SIG-M5 treated with dmso at 0.1 percent for 504 hours (cell line): Measurements from ENCODE around the gene TUBB.

Experiments
- DNase-seq: peaks from one replicate; lab custom pipeline; 2025; ENCODE audit not compliant: unreplicated experiment; lab: John Stamatoyannopoulos, UW

Gene TUBB

DNA sequence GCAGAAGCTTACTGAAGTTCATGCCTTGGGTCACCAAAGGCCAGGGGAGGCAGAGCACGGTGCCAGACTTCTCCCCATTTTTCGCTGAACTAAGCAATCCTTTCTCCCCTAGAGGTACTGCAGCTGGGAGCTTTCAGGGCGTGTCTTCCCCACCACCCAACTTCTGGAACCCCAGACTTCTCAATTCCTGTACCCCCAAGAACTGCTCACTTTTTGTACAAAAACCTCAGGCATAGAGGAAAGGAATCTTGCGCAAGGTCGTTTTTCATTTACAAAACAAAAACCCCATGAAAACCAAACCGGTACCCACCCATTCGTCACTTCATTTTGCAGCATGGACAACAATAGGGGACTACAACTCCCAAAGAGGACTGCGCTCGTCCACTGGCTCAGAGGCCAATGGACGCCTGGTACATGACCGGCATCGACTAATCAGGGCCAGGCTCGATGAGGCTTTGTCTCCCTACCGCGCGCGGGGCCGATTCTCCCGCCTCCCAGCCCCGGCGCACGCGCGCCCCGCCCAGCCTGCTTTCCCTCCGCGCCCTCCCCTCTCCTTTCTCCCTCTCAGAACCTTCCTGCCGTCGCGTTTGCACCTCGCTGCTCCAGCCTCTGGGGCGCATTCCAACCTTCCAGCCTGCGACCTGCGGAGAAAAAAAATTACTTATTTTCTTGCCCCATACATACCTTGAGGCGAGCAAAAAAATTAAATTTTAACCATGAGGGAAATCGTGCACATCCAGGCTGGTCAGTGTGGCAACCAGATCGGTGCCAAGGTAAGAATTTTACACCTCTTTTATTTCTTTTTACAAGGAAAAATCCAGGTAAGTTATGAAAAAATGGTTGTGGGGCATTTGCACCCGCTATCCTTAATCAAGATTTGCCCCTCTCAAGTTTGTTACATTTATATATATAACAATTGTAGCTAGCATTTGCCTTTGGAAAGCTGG, at the start of gene TUBB:
TSS of gene TUBB (plus strand) at position 562 of the 947 bp plus-strand sequence. CDS start at position 717, 155 bp downstream.
- DNase-seq, result peak; percentile 98

DNA sequence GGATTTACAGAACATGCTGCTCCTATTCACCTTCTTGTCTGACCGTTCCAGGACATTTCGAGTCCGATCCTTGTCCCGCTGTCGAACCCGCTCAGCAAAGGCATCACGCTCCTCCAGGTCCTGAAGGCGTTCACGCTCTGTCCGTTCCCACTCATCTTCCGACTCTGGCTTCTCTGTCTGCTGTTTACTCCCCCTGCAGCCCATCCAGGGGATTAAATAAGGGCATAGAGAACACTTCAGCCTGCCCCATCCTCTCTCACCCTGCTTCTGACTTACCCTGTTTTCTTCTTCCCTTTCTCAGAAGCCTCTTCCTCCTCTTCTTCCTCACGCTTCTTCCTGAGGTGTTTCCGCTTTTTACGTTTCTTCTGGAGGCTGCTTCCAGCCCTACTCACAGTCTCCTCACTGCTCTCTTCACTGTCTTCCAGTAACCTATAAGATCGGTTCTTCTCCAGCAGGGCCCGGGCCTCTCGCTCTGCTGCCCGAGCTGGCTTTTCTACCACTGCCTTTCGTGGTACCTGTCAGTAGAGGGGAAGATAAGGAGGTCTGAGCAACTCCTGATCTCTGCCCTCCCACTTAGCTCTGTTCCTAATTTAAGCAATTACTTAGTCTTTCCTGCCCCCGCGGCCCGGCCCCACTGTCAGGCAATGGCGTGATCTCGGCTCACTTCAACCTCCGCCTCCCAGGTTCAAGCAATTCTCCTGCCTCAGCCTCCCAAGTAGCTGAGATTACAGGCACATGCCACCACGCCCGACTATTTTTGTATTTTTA, 49.2 kb upstream of the TUBB start:
- DNase-seq, result no peak

DNA sequence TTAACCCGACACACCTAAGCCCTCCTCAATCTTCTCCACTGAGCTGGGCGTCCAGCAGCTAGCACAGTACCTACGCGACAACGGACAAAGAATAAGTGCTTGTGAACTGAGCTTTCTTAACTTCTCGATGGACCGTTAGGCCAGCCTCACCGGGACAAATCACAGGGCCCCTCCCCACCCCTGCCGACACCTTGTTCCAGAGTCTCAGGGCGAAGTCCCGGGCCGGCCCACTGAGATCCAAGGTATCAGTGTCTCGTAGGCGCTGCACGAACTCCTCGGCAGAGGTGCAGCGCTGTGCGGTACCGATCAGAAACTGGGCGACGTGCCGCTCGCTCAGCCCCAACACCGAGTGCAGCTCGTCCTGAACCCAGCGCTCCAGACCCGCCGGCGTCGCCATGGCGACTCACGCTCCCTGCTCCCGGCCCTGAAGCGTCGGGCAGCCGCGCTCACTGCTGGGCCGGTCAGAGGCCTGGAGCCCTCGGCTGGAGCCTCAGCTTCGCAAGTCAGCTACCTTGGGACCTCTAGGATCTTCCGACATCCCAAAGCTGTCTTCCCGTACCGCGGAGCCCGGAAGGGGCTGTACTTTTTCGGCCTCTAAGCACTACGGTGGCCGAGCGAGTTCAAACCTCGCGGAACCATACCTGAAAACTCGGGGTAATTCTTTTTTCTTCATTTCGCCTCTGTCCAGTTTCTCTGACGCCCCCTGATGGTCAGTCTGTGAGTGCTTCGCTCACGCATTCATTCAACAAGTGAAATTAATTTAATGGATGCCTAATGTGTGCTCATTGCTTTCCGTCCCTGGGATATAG, 47.5 kb upstream of the TUBB start, which contains the start of gene DHX16:
TSS of gene DHX16 (minus strand) at position 562 of the 809 bp plus-strand sequence. CDS start at position 397, 165 bp downstream.
- peak; percentile 94 for DNase-seq

GRCh38 chr6:30676660-30677285, 43.4 kb upstream of the TUBB start:
- DNase-seq, result no peak

DNA sequence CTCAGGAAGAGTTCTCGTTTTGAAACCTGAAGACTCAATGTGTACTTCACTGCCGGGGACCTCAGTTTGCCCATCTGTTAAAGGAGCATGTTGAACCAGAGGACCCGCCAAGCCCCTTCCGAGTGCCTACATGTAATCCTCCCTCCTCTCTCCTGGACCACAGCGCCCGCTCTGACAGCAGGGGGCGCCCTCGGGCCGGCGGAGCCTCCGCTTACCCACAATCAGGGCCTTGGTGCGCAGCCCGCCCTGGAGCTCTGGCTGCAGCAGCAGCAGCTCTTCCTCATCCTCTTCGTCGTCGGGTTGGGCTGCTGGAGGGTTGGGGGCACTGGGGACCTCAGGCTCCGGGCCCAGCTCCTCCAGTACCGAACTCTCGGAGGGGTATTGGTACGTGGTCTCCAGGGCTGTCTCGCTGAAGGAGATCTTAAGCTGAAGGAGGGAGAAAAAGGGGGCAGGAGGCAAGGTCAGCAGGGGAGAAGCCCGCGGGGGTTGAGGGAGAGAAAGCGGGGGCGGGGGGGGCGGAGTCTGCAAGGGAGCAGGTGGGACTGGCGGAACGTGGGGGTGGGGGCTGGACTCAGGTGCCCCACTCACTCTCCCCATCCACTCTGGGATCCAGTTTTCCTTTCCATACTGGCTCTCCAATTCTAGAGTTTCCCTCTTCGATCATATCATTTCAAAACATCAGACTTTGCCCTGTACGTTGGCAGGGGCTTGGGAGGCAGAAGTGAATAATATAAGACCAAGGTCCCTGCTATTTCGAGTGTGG, 41.0 kb upstream of the TUBB start:
- peak; percentile 48 for DNase-seq

DNA sequence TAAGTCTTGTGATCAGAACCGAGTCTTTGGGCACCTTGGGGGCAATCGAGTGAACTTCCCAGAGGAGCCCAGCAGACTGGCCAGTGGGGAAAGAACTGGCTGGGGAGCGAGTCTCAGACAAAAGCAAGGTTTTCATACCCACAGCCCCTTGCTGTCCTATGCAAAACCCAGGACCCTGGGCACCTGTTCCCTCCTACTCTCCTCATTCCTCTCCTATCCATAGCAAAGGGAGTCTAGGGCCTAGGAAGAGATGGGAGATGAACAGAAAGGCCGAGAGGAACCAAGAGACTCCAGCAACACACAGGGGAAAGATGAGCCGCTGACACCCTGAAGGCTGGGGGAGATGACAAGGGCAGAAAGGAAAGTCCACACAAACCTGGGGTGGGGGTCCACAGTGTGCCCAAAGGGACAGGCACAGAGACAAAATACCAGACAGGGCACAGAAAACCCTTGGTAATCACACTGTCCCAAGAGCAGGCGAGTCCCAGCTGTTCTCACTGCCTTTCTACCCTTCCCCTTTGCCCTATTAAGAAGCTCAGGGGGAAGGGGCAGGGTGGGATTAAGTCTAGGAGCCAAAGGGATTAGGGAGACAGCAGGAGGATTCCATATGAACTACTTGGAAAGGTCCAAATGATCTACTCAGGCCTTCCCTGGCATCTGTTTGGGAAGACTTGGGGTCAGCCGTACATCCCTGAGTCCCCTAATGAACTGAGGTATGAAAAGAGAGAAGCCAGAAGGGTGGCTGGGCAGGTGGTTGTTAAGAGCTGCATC, 40.2 kb upstream of the TUBB start:
- no peak for DNase-seq

DNA sequence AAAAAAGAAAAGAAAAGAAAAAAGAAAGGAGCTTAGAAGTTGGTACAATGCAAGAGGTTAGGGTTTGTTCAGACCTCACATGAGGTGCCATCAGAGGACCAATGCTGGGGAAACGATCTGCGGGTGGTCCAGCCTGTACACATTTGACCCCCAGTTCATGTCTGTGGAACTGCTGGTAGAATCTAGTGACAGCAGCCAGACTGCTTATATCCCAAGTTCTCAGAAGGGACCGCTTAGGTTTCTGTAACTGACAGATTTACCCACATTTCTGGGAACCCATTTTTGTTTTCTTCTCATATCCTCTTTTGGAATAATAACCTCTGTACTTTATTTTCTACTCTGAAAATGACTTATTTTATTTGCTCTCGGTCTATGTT, 38.4 kb upstream of the TUBB start:
- DNase-seq, result no peak

DNA sequence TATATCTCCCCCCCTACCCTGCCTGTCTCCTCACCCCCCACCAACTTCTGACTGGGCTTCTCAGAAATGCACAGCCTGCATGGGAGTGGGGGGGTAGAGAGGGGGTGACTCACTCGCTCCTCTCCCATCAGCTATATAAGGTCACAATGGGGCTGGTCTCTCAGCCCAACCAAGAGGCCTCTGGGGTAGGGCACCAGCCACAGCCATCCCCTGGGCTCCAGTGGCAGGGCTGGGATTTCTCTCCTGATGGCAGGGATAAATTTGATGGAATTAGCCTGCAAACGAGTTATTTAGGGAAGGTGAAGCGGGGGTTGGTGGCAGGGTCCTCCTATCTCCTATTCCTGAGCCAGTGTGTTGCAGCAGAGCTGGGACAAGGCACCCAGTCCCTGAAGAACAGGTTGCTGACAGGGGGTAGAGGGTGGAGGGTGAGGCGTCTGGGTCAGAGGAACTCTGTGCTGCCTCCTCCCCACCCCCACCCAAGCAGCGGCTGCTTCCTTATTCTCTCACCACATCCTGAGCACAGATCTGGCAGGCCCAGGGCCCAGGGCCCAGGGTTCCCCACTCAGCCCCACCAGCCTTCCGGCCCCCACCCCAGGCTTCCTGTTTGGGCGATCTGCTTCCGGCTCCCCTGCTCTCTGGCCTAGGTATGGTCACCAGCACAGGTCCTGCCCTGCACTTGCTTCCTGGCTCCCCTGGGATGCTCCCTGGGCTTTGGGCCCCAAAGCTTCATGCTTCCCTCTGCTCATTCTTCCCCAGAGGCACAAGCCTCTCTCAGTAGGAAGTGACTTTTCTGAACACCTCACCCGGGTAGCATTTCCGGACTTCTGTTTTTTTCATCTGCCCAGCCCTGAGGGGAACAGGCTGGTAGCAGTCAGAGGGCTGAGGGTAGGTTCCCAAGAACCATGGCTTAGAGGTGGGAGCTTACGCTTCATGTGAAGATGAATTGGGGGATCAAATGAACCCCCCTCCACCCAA, 37.7 kb upstream of the TUBB start:
- peak; percentile 89 for DNase-seq

GRCh38 chr6:30683183-30683979, 36.8 kb upstream of the TUBB start:
- no peak for DNase-seq

DNA sequence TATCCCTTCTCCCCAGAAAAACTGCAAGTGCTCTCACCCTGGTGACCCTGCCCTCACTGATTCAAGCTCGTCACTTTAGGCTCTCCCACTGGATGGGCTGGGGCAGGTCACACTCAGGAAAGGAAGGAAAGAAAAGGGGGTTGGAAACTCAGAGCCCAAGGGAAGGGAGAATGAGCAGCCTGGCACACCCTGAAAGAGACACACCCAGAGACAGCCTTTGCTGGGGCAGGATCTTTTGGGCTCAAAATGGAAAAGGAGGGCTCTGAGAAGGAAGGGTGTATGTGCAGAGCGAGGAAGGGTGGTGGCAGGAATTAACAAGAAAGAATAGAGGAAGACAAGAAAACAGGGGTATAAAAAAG, 36.2 kb upstream of the TUBB start:
- no peak for DNase-seq

DNA sequence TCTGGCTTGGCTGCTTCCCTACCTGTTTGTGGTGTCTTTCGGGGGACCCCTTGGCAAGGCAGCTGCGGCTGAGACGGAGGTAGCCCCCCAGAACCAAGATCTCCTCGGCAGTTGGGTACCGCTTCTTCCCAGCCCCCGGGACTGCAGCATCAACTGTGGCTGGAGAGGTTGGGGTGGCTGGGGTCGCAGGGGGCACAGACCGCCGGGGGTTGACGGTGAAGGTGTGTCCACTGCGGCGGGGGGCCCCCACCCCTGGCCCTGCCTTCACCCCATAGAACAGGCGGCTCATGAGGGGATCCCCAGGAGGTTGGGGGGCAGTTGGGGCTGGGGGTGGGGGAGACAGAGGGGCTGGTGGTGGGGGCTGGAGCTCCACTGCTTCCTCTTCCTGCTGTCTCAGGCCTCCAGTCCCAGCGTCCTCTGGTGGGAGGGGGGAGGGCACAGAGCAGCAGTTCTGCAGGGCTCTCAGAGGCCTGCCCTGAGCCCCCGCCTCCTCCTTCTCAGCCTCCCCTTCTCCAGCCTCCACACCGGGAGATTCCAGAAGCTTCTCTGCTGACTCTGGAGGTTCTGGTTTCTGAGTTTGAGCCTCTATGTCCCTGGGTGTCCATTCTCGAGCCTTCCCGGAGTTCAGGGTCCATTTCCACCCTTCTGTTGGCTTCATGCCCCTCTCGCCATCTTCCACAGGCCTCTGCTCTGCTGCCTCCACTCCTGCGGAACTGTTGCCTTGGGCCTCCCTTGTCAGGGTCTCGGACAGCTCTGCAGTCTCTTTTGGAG, 35.6 kb upstream of the TUBB start:
- peak; percentile 80 for DNase-seq

DNA sequence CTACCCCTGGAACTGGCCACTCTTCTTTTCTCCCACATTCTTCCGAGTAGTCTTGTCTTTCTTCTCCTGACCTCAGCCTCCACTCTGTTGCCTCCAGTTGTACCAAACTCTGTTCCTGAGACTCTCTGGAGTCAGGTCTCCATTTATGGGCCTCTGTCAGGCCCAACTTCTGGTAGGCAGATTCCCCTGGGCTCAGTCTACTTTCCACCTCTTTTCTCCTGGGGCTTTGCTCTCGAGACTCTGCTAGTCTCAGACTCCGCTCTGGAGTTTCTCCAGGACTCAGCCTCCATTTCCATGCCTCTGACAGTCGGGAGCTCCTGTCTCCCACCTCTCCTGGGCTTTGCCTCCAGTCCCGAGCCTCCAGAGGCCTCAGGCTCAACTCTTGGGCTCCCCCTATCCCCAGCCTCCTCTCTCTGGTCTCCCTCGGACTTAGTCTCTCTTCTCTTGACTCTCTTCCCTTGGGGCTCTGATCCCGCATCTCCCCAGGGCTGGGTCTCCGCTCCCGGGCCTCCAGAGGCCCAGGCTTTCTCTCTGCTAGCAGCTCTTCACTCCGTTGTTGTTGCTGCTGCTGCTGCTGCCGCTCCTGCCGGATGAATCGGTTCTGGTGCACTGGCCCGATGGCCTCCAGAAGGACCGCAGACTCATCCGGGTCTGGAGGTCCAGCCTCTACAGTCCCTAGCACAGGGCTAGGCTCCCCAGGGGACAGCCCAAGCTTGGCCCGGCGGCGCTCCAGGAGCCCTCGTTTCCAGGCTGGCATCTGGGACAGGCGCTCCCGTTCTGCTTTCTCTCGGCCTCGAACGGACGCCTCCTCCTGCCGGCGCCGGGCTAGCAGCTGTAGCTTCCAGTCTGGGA, 34.8 kb upstream of the TUBB start:
- DNase-seq, result no peak

DNA sequence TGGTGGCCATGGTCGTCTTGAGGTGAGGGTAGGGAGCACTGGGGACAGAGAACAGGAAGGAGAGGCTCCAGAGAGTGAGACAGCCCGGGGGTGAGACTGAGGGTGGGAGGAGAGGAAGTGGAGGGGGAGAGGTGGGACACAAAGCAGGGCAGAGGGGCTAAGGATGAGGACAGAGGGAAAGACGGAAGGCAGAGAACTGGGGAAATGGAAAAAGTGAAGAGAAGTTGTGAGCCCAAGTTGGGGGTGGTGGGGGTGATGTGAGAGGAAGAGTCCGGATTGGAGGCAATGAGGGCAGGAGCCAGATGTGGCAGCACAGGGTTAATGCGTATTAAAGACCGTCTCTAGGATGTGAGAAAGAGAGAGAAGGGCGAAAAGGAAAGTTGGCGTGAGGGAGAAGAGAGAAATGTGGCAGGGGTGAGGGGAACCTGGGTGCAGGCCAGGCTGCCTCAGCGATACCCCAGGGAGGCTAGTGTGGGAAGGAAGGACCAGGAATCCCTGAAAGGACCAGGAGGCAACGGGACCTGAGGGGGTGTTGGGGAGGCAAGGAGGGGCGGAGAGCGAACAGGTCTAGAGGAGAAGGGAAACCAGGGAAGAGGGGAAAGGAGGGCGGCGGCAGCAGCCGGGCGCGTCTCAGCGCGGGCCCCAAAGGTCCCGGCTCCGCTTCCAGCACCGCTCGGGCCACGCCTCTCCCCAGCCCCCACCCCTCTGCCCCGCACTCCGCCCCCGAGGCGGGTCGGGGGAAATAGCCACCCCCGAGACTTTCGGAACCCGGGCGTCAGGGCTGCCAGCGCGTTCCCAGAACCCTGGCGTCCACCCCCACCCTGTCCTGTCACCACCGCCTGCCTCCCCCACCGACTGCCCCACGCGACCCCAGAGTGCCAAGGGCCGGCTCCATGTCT, 33.9 kb upstream of the TUBB start, which contains the start of gene PPP1R18:
TSS of gene PPP1R18 (minus strand) at position 637 of the 899 bp plus-strand sequence. CDS start at position 10, 627 bp downstream.
- peak; percentile 64 for DNase-seq

DNA sequence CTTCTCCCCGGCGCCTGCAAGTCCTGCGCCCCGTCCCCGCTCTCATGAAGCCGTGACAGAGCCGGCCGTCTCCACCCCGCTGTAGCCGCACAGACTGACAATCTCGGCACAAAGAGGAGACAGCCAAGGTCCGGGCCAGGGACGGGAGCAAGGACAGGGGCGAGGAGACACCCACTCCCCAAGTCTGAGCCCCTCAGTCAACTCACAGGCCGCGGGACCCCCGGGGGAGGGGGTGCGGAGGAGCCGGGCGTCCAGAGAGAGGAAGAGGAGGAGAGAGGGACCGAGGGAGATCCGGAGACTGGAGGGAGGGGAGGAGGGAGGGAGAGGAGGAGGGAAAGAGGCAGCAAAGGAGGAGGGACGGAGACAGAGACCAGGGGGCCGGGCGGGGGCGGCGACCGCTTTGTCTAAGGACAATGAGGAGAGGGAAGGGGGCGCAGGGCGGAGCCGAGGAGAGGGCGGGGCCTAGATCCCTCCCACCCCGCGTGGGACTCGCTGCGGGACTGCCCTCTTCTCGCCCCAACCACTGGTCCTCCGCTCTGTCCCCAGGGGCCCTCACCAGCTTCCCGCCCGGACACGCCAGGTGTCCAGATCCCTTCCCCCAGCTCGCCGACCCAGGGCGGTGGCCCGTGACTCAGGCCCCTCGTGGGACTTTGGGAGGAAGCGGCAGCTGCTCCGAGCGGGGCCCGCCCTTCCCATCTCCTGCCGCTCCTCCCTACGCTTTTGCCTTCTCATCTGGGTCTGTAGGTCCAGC, 33.1 kb upstream of the TUBB start:
- DNase-seq, result peak; percentile 81
